DND-41 (cell line): Measurements from ENCODE around the gene GTF3C4.

ENCODE experiments used
- ATAC-seq: fragments of 200-7000 bp; cut with Tn5 transposase; 3 replicates; pipeline ENCODE4 v1.9.1; 2021; ENCODE audit warnings: low read depth; ENCODE audit not compliant: insufficient read depth
- DNase-seq: peaks from one replicate; pipeline ENCODE4 v3.0.0-alpha.2; 2020
- H2AFZ ChIP-seq: 2 replicates; pipeline ENCODE4 v1.6.0; 2012; ENCODE audit warnings: low read depth, low read length
- H3K27ac ChIP-seq: 2 replicates; pipeline ENCODE4 v1.5.1; 2012; ENCODE audit warnings: low read length, inconsistent platforms
- H3K27me3 ChIP-seq: fragments of 200-600 bp; sonication (generic); 2 replicates; pipeline ENCODE4 v1.6.0; 2012; ENCODE audit warnings: low read length, mild to moderate bottlenecking, inconsistent platforms; ENCODE audit not compliant: insufficient read depth, poor library complexity
- H3K36me3 ChIP-seq: 2 replicates; pipeline ENCODE4 v1.5.1; 2012; ENCODE audit warnings: low read length, inconsistent platforms; ENCODE audit not compliant: insufficient read depth
- H3K4me1 ChIP-seq: 2 replicates; pipeline ENCODE4 v1.5.1; 2012; ENCODE audit warnings: mild to moderate bottlenecking, low read length; ENCODE audit not compliant: insufficient read depth
- H3K4me2 ChIP-seq: 2 replicates; pipeline ENCODE4 v1.6.0; 2012; ENCODE audit warnings: mild to moderate bottlenecking, moderate library complexity, low read length, inconsistent platforms; ENCODE audit not compliant: insufficient read depth
- H3K4me3 ChIP-seq, 2 experiments: fragments of 200-600 bp in 1 of 2; shearing (Covaris generic) in 1 of 2; 2 replicates each; pipeline ENCODE4 v1.5.1; 2012 to 2016; ENCODE audit warnings: inconsistent platforms in 2 of 2, low read length in 2 of 2, mild to moderate bottlenecking in 2 of 2, low read depth in 1 of 2, moderate library complexity in 1 of 2
- H3K79me2 ChIP-seq: 2 replicates; pipeline ENCODE4 v1.6.0; 2012; ENCODE audit warnings: low read length, inconsistent platforms; ENCODE audit not compliant: insufficient read depth
- H3K9ac ChIP-seq: 2 replicates; pipeline ENCODE4 v1.6.0; 2012; ENCODE audit warnings: low read depth, mild to moderate bottlenecking, inconsistent platforms, low read length, moderate library complexity
- H3K9me3 ChIP-seq: 2 replicates; pipeline ENCODE4 v1.5.1; 2012; ENCODE audit warnings: low read length, moderate library complexity, mild to moderate bottlenecking, inconsistent platforms; ENCODE audit not compliant: insufficient read depth, severe bottlenecking
- H4K20me1 ChIP-seq: 2 replicates; pipeline ENCODE4 v1.6.0; 2012; ENCODE audit warnings: low read length; ENCODE audit not compliant: insufficient read depth
- CTCF ChIP-seq: IDR thresholded peaks from 2 replicates; pipeline ENCODE4 v1.5.1; 2012; ENCODE audit warnings: borderline replicate concordance, low read length, moderate library complexity, mild to moderate bottlenecking; ENCODE audit not compliant: poor library complexity, severe bottlenecking; ENCODE audit errors: extremely low read depth
- EZH2 ChIP-seq: IDR thresholded peaks from 3 replicates; pipeline ENCODE4 v1.6.1; 2012; ENCODE audit warnings: borderline replicate concordance, low read depth, mild to moderate bottlenecking, moderate library complexity, low read length, inconsistent platforms; ENCODE audit not compliant: severe bottlenecking

GTF3C4 gene

GRCh38 chr9:132729235-132729890 lies 59.1 kb downstream of the GTF3C4 start:
- Histone ChIP-seq H3K9ac (no peak overlapping the region), H3K79me2 (no peaks in the 10 kb centered on the region), H3K4me3 (no peak overlapping the region), H3K9me3 (no peaks in the 10 kb centered on the region), H3K4me1 (peaks cover 4% of the 10 kb centered on the region; the same call in 1 of the 2 replicates), H3K4me2 (no peak overlapping the region), H3K27me3 (no peaks in the 10 kb centered on the region), H2AFZ (no peak overlapping the region), H3K27ac (no peak overlapping the region), H4K20me1 (no peaks in the 10 kb centered on the region), H3K36me3 (no peaks in the 10 kb centered on the region)
- DNase-seq = no peak
- TF ChIP-seq EZH2 = no peak
- TF ChIP-seq CTCF = no peak
- no peak for ATAC-seq

GRCh38 chr9:132730054-132731033 lies 60.1 kb downstream of the GTF3C4 start:
- no peak for DNase-seq
- no peak for ATAC-seq
- Histone ChIP-seq H4K20me1 (no peaks in the 10 kb centered on the region), H2AFZ (no peak overlapping the region), H3K4me3 (no peak overlapping the region), H3K27ac (no peak overlapping the region), H3K4me2 (no peak overlapping the region), H3K36me3 (no peaks in the 10 kb centered on the region), H3K4me1 (peaks cover 4% of the 10 kb centered on the region; the same call in 1 of the 2 replicates), H3K9ac (no peak overlapping the region), H3K27me3 (no peaks in the 10 kb centered on the region), H3K9me3 (no peaks in the 10 kb centered on the region), H3K79me2 (no peaks in the 10 kb centered on the region)
- no peak for TF ChIP-seq EZH2
- no peak for TF ChIP-seq CTCF

- Histone ChIP-seq H3K9ac (no peak overlapping the region), H3K9me3 (no peaks in the 10 kb centered on the region), H2AFZ (no peak overlapping the region), H3K36me3 (no peaks in the 10 kb centered on the region), H3K4me2 (no peak overlapping the region), H3K4me1 (peaks cover 4% of the 10 kb centered on the region; the same call in 1 of the 2 replicates), H3K79me2 (no peaks in the 10 kb centered on the region), H3K27me3 (no peaks in the 10 kb centered on the region), H4K20me1 (no peaks in the 10 kb centered on the region), H3K27ac (no peak overlapping the region), H3K4me3 (no peak overlapping the region)
- TF ChIP-seq CTCF (no peak), EZH2 (no peak)
- ATAC-seq (no peak), DNase-seq (no peak)
Measured at GRCh38 chr9:132731230-132731629, 61.0 kb downstream of the GTF3C4 start.
